ENCODE measurements around the gene FBF1.

The FBF1 gene

GRCh38 chr17:75906143-75906884 is 34.5 kb downstream of the FBF1 start:
- Histone ChIP-seq H3K9ac (ENCODE audit: low read depth in 1 of 2, low read length in 2 of 2) (no peak overlapping the region), H3K27me3 (ENCODE audit: control insufficient read depth in 2 of 2, insufficient read depth in 2 of 2, low read length in 2 of 2) (no peaks in the 10 kb centered on the region), H3K27ac (ENCODE audit: low read depth in 2 of 2, low read length in 2 of 2) (no peak overlapping the region), H3K4me3 (ENCODE audit: low read length in 2 of 2) (no peak overlapping the region), H3K9me3 (ENCODE audit: control insufficient read depth in 2 of 2, low read length in 2 of 2) (no peaks in the 10 kb centered on the region), H3K4me1 (ENCODE audit: control insufficient read depth in 2 of 2, insufficient read depth in 2 of 2, low read length in 2 of 2) (peaks cover 5 to 14% of the 10 kb centered on the region in 2 donors), H3K36me3 (ENCODE audit: control insufficient read depth in 2 of 2, insufficient read depth in 2 of 2, low read length in 2 of 2) (peaks cover 0 to 8% of the 10 kb centered on the region in 2 donors)

GRCh38 chr17:75904749-75905521 is 35.9 kb downstream of the FBF1 start, which contains the start of gene MRPL38:
Gene MRPL38 (minus strand): TSS chr17:75904884. CDS start chr17:75904875, 9 bp downstream.
- Histone ChIP-seq H3K4me3 (ENCODE audit: low read length in 2 of 2) (peak within 1 kb of the TSS; percentile 74 to 84), H3K4me1 (ENCODE audit: control insufficient read depth in 2 of 2, insufficient read depth in 2 of 2, low read length in 2 of 2) (peaks cover 5 to 11% of the 10 kb centered on the region in 2 donors), H3K27ac (ENCODE audit: low read depth in 2 of 2, low read length in 2 of 2) (peak within 1 kb of the TSS; percentile 88 to 91), H3K9ac (ENCODE audit: low read depth in 1 of 2, low read length in 2 of 2) (peak within 1 kb of the TSS; percentile 74 to 81), H3K9me3 (ENCODE audit: control insufficient read depth in 2 of 2, low read length in 2 of 2) (no peaks in the 10 kb centered on the region), H3K27me3 (ENCODE audit: control insufficient read depth in 2 of 2, insufficient read depth in 2 of 2, low read length in 2 of 2) (no peaks in the 10 kb centered on the region), H3K36me3 (ENCODE audit: control insufficient read depth in 2 of 2, insufficient read depth in 2 of 2, low read length in 2 of 2) (peaks cover under 1 to 19% of the 10 kb centered on the region in 2 donors)

GRCh38 chr17:75902406-75902805 is 38.4 kb downstream of the FBF1 start:
- Histone ChIP-seq H3K27ac (ENCODE audit: low read depth in 2 of 2, low read length in 2 of 2) (no peak overlapping the region), H3K4me1 (ENCODE audit: control insufficient read depth in 2 of 2, insufficient read depth in 2 of 2, low read length in 2 of 2) (peaks cover 5 to 9% of the 10 kb centered on the region in 2 donors)

GRCh38 chr17:75901727-75902126 is 39.1 kb downstream of the FBF1 start:
- Histone ChIP-seq H3K27me3 (ENCODE audit: control insufficient read depth in 2 of 2, insufficient read depth in 2 of 2, low read length in 2 of 2) (no peaks in the 10 kb centered on the region), H3K4me3 (ENCODE audit: low read length in 2 of 2) (no peak overlapping the region), H3K4me1 (ENCODE audit: control insufficient read depth in 2 of 2, insufficient read depth in 2 of 2, low read length in 2 of 2) (peaks cover 9 to 12% of the 10 kb centered on the region in 2 donors), H3K9me3 (ENCODE audit: control insufficient read depth in 2 of 2, low read length in 2 of 2) (no peaks in the 10 kb centered on the region), H3K9ac (ENCODE audit: low read depth in 1 of 2, low read length in 2 of 2) (no peak overlapping the region), H3K36me3 (ENCODE audit: control insufficient read depth in 2 of 2, insufficient read depth in 2 of 2, low read length in 2 of 2) (peaks cover 19 to 34% of the 10 kb centered on the region in 2 donors), H3K27ac (ENCODE audit: low read depth in 2 of 2, low read length in 2 of 2) (no peak overlapping the region)

More at GRCh38 chr17:75902406-75902805, 38.4 kb downstream of the FBF1 start:
- H3K36me3 ChIP-seq (ENCODE audit: control insufficient read depth in 2 of 2, insufficient read depth in 2 of 2, low read length in 2 of 2): peaks cover 19 to 34% of the 10 kb centered on the region in 2 donors
- H3K9ac ChIP-seq (ENCODE audit: low read depth in 1 of 2, low read length in 2 of 2): no peak overlapping the region
- H3K27me3 ChIP-seq (ENCODE audit: control insufficient read depth in 2 of 2, insufficient read depth in 2 of 2, low read length in 2 of 2): no peaks in the 10 kb centered on the region
- H3K4me3 ChIP-seq (ENCODE audit: low read length in 2 of 2): no peak overlapping the region
- no peaks in the 10 kb centered on the region for H3K9me3 ChIP-seq (ENCODE audit: control insufficient read depth in 2 of 2, low read length in 2 of 2)

- no peaks in the 10 kb centered on the region for H3K9me3 ChIP-seq (ENCODE audit: control insufficient read depth in 2 of 2, low read length in 2 of 2)
- H3K4me1 ChIP-seq (ENCODE audit: control insufficient read depth in 2 of 2, insufficient read depth in 2 of 2, low read length in 2 of 2): peaks cover 9 to 12% of the 10 kb centered on the region in 2 donors
- H3K4me3 ChIP-seq (ENCODE audit: low read length in 2 of 2): no peak overlapping the region
- peaks cover 19 to 34% of the 10 kb centered on the region in 2 donors for H3K36me3 ChIP-seq (ENCODE audit: control insufficient read depth in 2 of 2, insufficient read depth in 2 of 2, low read length in 2 of 2)
- H3K27ac ChIP-seq (ENCODE audit: low read depth in 2 of 2, low read length in 2 of 2): no peak overlapping the region
- H3K9ac ChIP-seq (ENCODE audit: low read depth in 1 of 2, low read length in 2 of 2): no peak overlapping the region
- H3K27me3 ChIP-seq (ENCODE audit: control insufficient read depth in 2 of 2, insufficient read depth in 2 of 2, low read length in 2 of 2): no peaks in the 10 kb centered on the region
Measured at GRCh38 chr17:75900691-75901533, 39.9 kb downstream of the FBF1 start.

GRCh38 chr17:75899767-75900468 is 40.9 kb downstream of the FBF1 start:
- peaks cover 19 to 22% of the 10 kb centered on the region in 2 donors for H3K4me1 ChIP-seq (ENCODE audit: control insufficient read depth in 2 of 2, insufficient read depth in 2 of 2, low read length in 2 of 2)
- no peak overlapping the region for H3K4me3 ChIP-seq (ENCODE audit: low read length in 2 of 2)
- H3K36me3 ChIP-seq (ENCODE audit: control insufficient read depth in 2 of 2, insufficient read depth in 2 of 2, low read length in 2 of 2): peaks cover 19 to 34% of the 10 kb centered on the region in 2 donors

GRCh38 chr17:75899353-75899752 is 41.5 kb downstream of the FBF1 start:
- peaks cover 19 to 25% of the 10 kb centered on the region in 2 donors for H3K4me1 ChIP-seq (ENCODE audit: control insufficient read depth in 2 of 2, insufficient read depth in 2 of 2, low read length in 2 of 2)
- no peak overlapping the region for H3K9ac ChIP-seq (ENCODE audit: low read depth in 1 of 2, low read length in 2 of 2)
- H3K36me3 ChIP-seq (ENCODE audit: control insufficient read depth in 2 of 2, insufficient read depth in 2 of 2, low read length in 2 of 2): peaks cover 19 to 34% of the 10 kb centered on the region in 2 donors
- H3K27me3 ChIP-seq (ENCODE audit: control insufficient read depth in 2 of 2, insufficient read depth in 2 of 2, low read length in 2 of 2): no peaks in the 10 kb centered on the region
- no peak overlapping the region for H3K4me3 ChIP-seq (ENCODE audit: low read length in 2 of 2)
- H3K27ac ChIP-seq (ENCODE audit: low read depth in 2 of 2, low read length in 2 of 2): no peak overlapping the region
- H3K9me3 ChIP-seq (ENCODE audit: control insufficient read depth in 2 of 2, low read length in 2 of 2): no peaks in the 10 kb centered on the region

More at GRCh38 chr17:75899767-75900468, 40.9 kb downstream of the FBF1 start:
- H3K27me3 ChIP-seq (ENCODE audit: control insufficient read depth in 2 of 2, insufficient read depth in 2 of 2, low read length in 2 of 2): no peaks in the 10 kb centered on the region
- H3K27ac ChIP-seq (ENCODE audit: low read depth in 2 of 2, low read length in 2 of 2): no peak overlapping the region
- H3K9ac ChIP-seq (ENCODE audit: low read depth in 1 of 2, low read length in 2 of 2): no peak overlapping the region
- H3K9me3 ChIP-seq (ENCODE audit: control insufficient read depth in 2 of 2, low read length in 2 of 2): no peaks in the 10 kb centered on the region

GRCh38 chr17:75898791-75899190 is 42.1 kb downstream of the FBF1 start:
- no peaks in the 10 kb centered on the region for H3K9me3 ChIP-seq (ENCODE audit: control insufficient read depth in 2 of 2, low read length in 2 of 2)
- no peaks in the 10 kb centered on the region for H3K27me3 ChIP-seq (ENCODE audit: control insufficient read depth in 2 of 2, insufficient read depth in 2 of 2, low read length in 2 of 2)
- H3K9ac ChIP-seq (ENCODE audit: low read depth in 1 of 2, low read length in 2 of 2): no peak overlapping the region
- peaks cover 17 to 20% of the 10 kb centered on the region in 2 donors for H3K4me1 ChIP-seq (ENCODE audit: control insufficient read depth in 2 of 2, insufficient read depth in 2 of 2, low read length in 2 of 2)
- no peak overlapping the region for H3K4me3 ChIP-seq (ENCODE audit: low read length in 2 of 2)
- peaks cover 19 to 34% of the 10 kb centered on the region in 2 donors for H3K36me3 ChIP-seq (ENCODE audit: control insufficient read depth in 2 of 2, insufficient read depth in 2 of 2, low read length in 2 of 2)
- H3K27ac ChIP-seq (ENCODE audit: low read depth in 2 of 2, low read length in 2 of 2): no peak overlapping the region

GRCh38 chr17:75898065-75898464 is 42.8 kb downstream of the FBF1 start:
- Histone ChIP-seq H3K36me3 (ENCODE audit: control insufficient read depth in 2 of 2, insufficient read depth in 2 of 2, low read length in 2 of 2) (peaks cover 19 to 34% of the 10 kb centered on the region in 2 donors), H3K9ac (ENCODE audit: low read depth in 1 of 2, low read length in 2 of 2) (no peak overlapping the region), H3K4me3 (ENCODE audit: low read length in 2 of 2) (no peak overlapping the region), H3K9me3 (ENCODE audit: control insufficient read depth in 2 of 2, low read length in 2 of 2) (no peaks in the 10 kb centered on the region), H3K27me3 (ENCODE audit: control insufficient read depth in 2 of 2, insufficient read depth in 2 of 2, low read length in 2 of 2) (no peaks in the 10 kb centered on the region), H3K27ac (ENCODE audit: low read depth in 2 of 2, low read length in 2 of 2) (no peak overlapping the region), H3K4me1 (ENCODE audit: control insufficient read depth in 2 of 2, insufficient read depth in 2 of 2, low read length in 2 of 2) (peaks cover 17 to 18% of the 10 kb centered on the region in 2 donors)

All from mucosa of rectum (tissue), 2 donors.